HepG2 (cell line): ENCODE measurements around the gene FITM2. TPM values are rescaled to one million over a fixed set of nuclear protein-coding genes. Genes with fewer than 3 reads are reported as not detected.

Source experiments
- ATAC-seq: fragments of 200-7000 bp; cut with Tn5 transposase; 3 replicates; pipeline ENCODE4 v1.9.1; 2020; ENCODE audit warnings: mild to moderate bottlenecking, moderate library complexity
- BruUV-seq: library from RNA; stranded (reverse); fragments of 400-500 nt; replicated peaks from 2 replicates; lab custom pipeline; 2021; lab: Mats Ljungman, UMichigan
- CTCF ChIA-PET: fragments of 300-600 bp; formaldehyde crosslinking; extraction: SDS; loops from one replicate; lab custom pipeline; 2021; ENCODE audit warnings: low total read pairs, inconsistent platforms, low intra/inter-chr PET ratio; lab: Yijun Ruan, JAX
- POLR2A ChIA-PET: fragments of 350-600 bp; sonication (Branson Sonifier 250); formaldehyde crosslinking; loops from one replicate; lab custom pipeline; 2020; ENCODE audit warnings: antibody characterized with exemption, inconsistent platforms; lab: Yijun Ruan, JAX
- DNase-seq: peaks from one replicate; pipeline ENCODE4 v3.0.0-alpha.2; 2015; ENCODE audit warnings: low spot score
- FAIRE-seq: peaks from 3 replicates; lab custom pipeline; 2011; peaks lifted over from hg19 to GRCh38; lab: Jason Lieb, UNC
- H2AFZ ChIP-seq: one replicate; pipeline ENCODE4 v1.6.1; 2011; ENCODE audit warnings: low read length, inconsistent platforms
- H3K27ac ChIP-seq: fragments of 300-600 bp; 3 replicates; pipeline ENCODE4 v1.8.0; 2011; ENCODE audit warnings: mixed run types, mild to moderate bottlenecking, mixed read lengths, low read length, inconsistent platforms; ENCODE audit not compliant: insufficient read depth; ENCODE audit errors: extremely low read length
- H3K27me3 ChIP-seq, 2 experiments: fragments of 200-600 bp in 1 of 2; 2 replicates in 1 of 2; 3 replicates in 1 of 2; pipeline versions ENCODE4 v1.6.0 to v1.8.0; 2011; ENCODE audit warnings: low read length in 2 of 2, mild to moderate bottlenecking in 2 of 2, moderate library complexity in 2 of 2, inconsistent platforms in 1 of 2; ENCODE audit not compliant: insufficient read depth in 2 of 2, control insufficient read depth in 1 of 2
- H3K36me3 ChIP-seq, 2 experiments: fragments of 200-600 bp in 1 of 2; replicated peaks in 1 of 2; 2 replicates in 1 of 2; 3 replicates in 1 of 2; pipeline versions ENCODE4 v1.5.1 to v1.8.0; 2011; ENCODE audit warnings: low read length in 2 of 2, inconsistent platforms in 1 of 2; ENCODE audit not compliant: insufficient read depth in 2 of 2, control insufficient read depth in 1 of 2
- H3K4me1 ChIP-seq: 2 replicates; pipeline ENCODE4 v1.5.1; 2012; ENCODE audit warnings: low read length, inconsistent platforms; ENCODE audit not compliant: insufficient read depth
- H3K4me2 ChIP-seq: 2 replicates; pipeline ENCODE4 v1.6.0; 2011; ENCODE audit warnings: low read depth, low read length, inconsistent platforms
- H3K4me3 ChIP-seq, 3 experiments: fragments of 200-600 bp in 1 of 3; sonication (generic), shearing (Covaris generic) in 1 of 3; replicated peaks in 1 of 3; 2 replicates each; pipeline ENCODE4 v1.5.1; 2011 to 2016; ENCODE audit warnings: low read length in 3 of 3, inconsistent platforms in 2 of 3, low read depth in 2 of 3, mild to moderate bottlenecking in 2 of 3, control low read depth in 1 of 3, mixed read lengths in 1 of 3; ENCODE audit not compliant: insufficient read depth in 1 of 3
- H3K79me2 ChIP-seq: one replicate; pipeline ENCODE4 v1.6.1; 2011; ENCODE audit warnings: low read length, inconsistent platforms; ENCODE audit not compliant: insufficient read depth
- H3K9ac ChIP-seq: 2 replicates; pipeline ENCODE4 v1.6.0; 2011; ENCODE audit warnings: mild to moderate bottlenecking, low read depth, low read length, inconsistent platforms; ENCODE audit not compliant: insufficient read depth
- H3K9me3 ChIP-seq: 2 replicates; pipeline ENCODE4 v1.5.1; 2012; ENCODE audit warnings: mild to moderate bottlenecking, low read length
- H4K20me1 ChIP-seq: 2 replicates; pipeline ENCODE4 v1.6.0; 2011; ENCODE audit warnings: inconsistent platforms, mild to moderate bottlenecking, low read length, moderate library complexity; ENCODE audit not compliant: insufficient read depth
- AKNA ChIP-seq: sonication (generic); formaldehyde crosslinking; IDR thresholded peaks from 2 replicates; pipeline ENCODE4 v1.4.0; 2020; ENCODE audit warnings: missing genetic modification reagents, borderline replicate concordance
- ARNT ChIP-seq: fragments of 450-650 bp; IDR thresholded peaks from 2 replicates; pipeline ENCODE4 v1.6.1; 2017
- ETV5 ChIP-seq: IDR thresholded peaks from 2 replicates; pipeline ENCODE4 v1.6.1; 2018; ENCODE audit warnings: missing biosample characterization, missing genetic modification reagents, inconsistent platforms, borderline replicate concordance
- IKZF4 ChIP-seq: sonication (generic); formaldehyde crosslinking; IDR thresholded peaks from 2 replicates; pipeline ENCODE4 v1.5.1; 2020; ENCODE audit warnings: borderline replicate concordance, mild to moderate bottlenecking, low read depth, missing genetic modification reagents; ENCODE audit errors: not compliant biosample characterization
- MEIS2 ChIP-seq: sonication (generic); formaldehyde crosslinking; IDR thresholded peaks from 2 replicates; pipeline ENCODE4 v1.9.0; 2021; ENCODE audit warnings: mild to moderate bottlenecking, missing genetic modification reagents
- PTBP1 ChIP-seq: fragments of 200-400 bp; formaldehyde crosslinking; IDR thresholded peaks from 2 replicates; pipeline ENCODE4 v1.6.1; 2018; ENCODE audit warnings: low read length, low read depth; ENCODE audit not compliant: poor library complexity, severe bottlenecking
- REL ChIP-seq: sonication (generic); formaldehyde crosslinking; conservative IDR thresholded peaks from 2 replicates; pipeline ENCODE4 v1.8.0; 2022; ENCODE audit warnings: mild to moderate bottlenecking, missing genetic modification reagents, moderate library complexity
- SETDB1 ChIP-seq: sonication (generic); formaldehyde crosslinking; IDR thresholded peaks from 2 replicates; pipeline ENCODE4 v1.5.1; 2020; ENCODE audit warnings: missing genetic modification reagents, mild to moderate bottlenecking, borderline replicate concordance
- ZBTB37 ChIP-seq: sonication (generic); formaldehyde crosslinking; IDR thresholded peaks from 2 replicates; pipeline ENCODE4 v1.4.0; 2020; ENCODE audit warnings: mild to moderate bottlenecking, missing genetic modification reagents
- ZNF205 ChIP-seq: IDR thresholded peaks from 2 replicates; pipeline ENCODE4 v1.6.1; 2018; ENCODE audit warnings: missing biosample characterization, missing genetic modification reagents
- WGBS: methylation state at CpG from one replicate; pipeline ENCODE4 v1.1.6; 2017; ENCODE audit warnings: low lambda C conversion rate; 5-methylcytosine and 5-hydroxymethylcytosine counted together
- in situ Hi-C: cut with HindIII; loops from 2 replicates; pipeline ENCODE4 v1.10.0; 2017; ENCODE audit warnings: low pct_unique_long_range_greater_than_20kb; ENCODE audit not compliant: extremely low pct_ligation_motif_present
- intact Hi-C: fragments of 100-400 bp; cut with micrococcal nuclease; formaldehyde crosslinking; loops from one replicate; pipeline ENCODE4 v1.10.0; 2022; ENCODE audit not compliant: unreplicated experiment
- polyA plus RNA-seq, 8 experiments: library from polyadenylated mRNA; depleted of rRNA in 3 of 8; stranded (reverse) in 7 of 8; unstranded in 1 of 8; fragments of >200 nt; fragmentation: Illumina TruSeq in 4 of 8; extraction: Trizol in 4 of 8; gene quantifications; 2 replicates each; pipeline versions ENCODE4 v1.2.1 to v1.2.3, GENCODE V29; 2011 to 2016; ENCODE audit warnings: low read depth in 4 of 8, missing spikeins in 1 of 8, mixed read lengths in 1 of 8; ENCODE audit not compliant: insufficient read depth in 1 of 8
- total RNA-seq, 5 experiments: library from RNA; depleted of rRNA; stranded (reverse); fragments of >200 nt; fragmentation: Illumina TruSeq; extraction: Trizol; gene quantifications; 2 replicates each; pipeline ENCODE4 v1.2.3, GENCODE V29; 2016; ENCODE audit warnings: low read depth in 1 of 5

The FITM2 gene
- total and polyA plus RNA-seq, 2 of the 13 experiments (the other 11 are each of a cell fraction or from before 2014, with no cell fraction given): 9.6 to 24.5 TPM

- no TSS peak for BruUV-seq
- H3K4me3 ChIP-seq: no peak overlapping the region
- H4K20me1 ChIP-seq: no peaks in the 10 kb centered on the region
- in situ Hi-C loops (no loop called here), intact Hi-C loops (no loop called here)
- no peak overlapping the region for H3K9ac ChIP-seq
- ATAC-seq (no peak), FAIRE-seq (no peak), DNase-seq (no peak)
- WGBS: 87% methylated on average over 8 of the region's 8 CpGs
- no peaks in the 10 kb centered on the region for H3K79me2 ChIP-seq
- no peak overlapping the region for H3K4me2 ChIP-seq
- H3K27me3 ChIP-seq: no peaks in the 10 kb centered on the region
- CTCF ChIA-PET: no interaction called here
- H3K27ac ChIP-seq: no peak overlapping the region
- H3K36me3 ChIP-seq: no peaks in the 10 kb centered on the region
- TF ChIP-seq REL (CRISPR knock-in tag) (no peak), ARNT (no peak), ETV5 (CRISPR knock-in tag) (no peak)
- no peak overlapping the region for H2AFZ ChIP-seq
- POLR2A ChIA-PET: no interaction called here
- no peaks in the 10 kb centered on the region for H3K9me3 ChIP-seq
- peaks cover 23% of the 10 kb centered on the region for H3K4me1 ChIP-seq
These were observed 34.1 kb upstream of the FITM2 start for GRCh38 chr20:44345147-44345546.

GRCh38 chr20:44344723-44345122 is 33.7 kb upstream of the FITM2 start:
- no peaks in the 10 kb centered on the region for H3K9me3 ChIP-seq
- CTCF ChIA-PET: no interaction called here
- no peak overlapping the region for H3K4me2 ChIP-seq
- H3K36me3 ChIP-seq: no peaks in the 10 kb centered on the region
- POLR2A ChIA-PET: no interaction called here
- DNase-seq: no peak
- FAIRE-seq: no peak
- no peaks in the 10 kb centered on the region for H3K27me3 ChIP-seq
- no peaks in the 10 kb centered on the region for H3K79me2 ChIP-seq
- no peak overlapping the region for H2AFZ ChIP-seq
- 98% methylated on average over 4 of the region's 4 CpGs for WGBS
- H3K27ac ChIP-seq: no peak overlapping the region
- no peaks in the 10 kb centered on the region for H4K20me1 ChIP-seq
- intact Hi-C loops: no loop called here
- in situ Hi-C loops: no loop called here
- peaks cover 19% of the 10 kb centered on the region for H3K4me1 ChIP-seq
- TF ChIP-seq MEIS2 (no peak), ZNF205 (CRISPR knock-in tag) (no peak), ZBTB37 (CRISPR knock-in tag) (no peak), IKZF4 (CRISPR knock-in tag) (no peak), AKNA (CRISPR knock-in tag) (no peak), SETDB1 (no peak), PTBP1 (no peak)
- no peak overlapping the region for H3K9ac ChIP-seq
- BruUV-seq: no TSS peak
- no peak overlapping the region for H3K4me3 ChIP-seq
- ATAC-seq: no peak
